Mucosa of rectum (tissue), 2 donors: ENCODE measurements around the gene ZMAT5.
A peak's percentile ranks its signal among the peaks of the same experiment; 100 is the strongest.

Experiments
- H3K27ac ChIP-seq, 2 donors: one replicate each; pipeline ENCODE4 v1.7.0; 2013; ENCODE audit warnings: inconsistent platforms in 2 of 2, low read depth in 2 of 2, low read length in 2 of 2
- H3K27me3 ChIP-seq, 2 donors: one replicate each; pipeline ENCODE4 v1.7.0; 2013; ENCODE audit warnings: low read length in 2 of 2; ENCODE audit not compliant: control insufficient read depth in 2 of 2, insufficient read depth in 2 of 2
- H3K36me3 ChIP-seq, 2 donors: one replicate each; pipeline ENCODE4 v1.7.0; 2013; ENCODE audit warnings: low read length in 2 of 2; ENCODE audit not compliant: control insufficient read depth in 2 of 2, insufficient read depth in 2 of 2
- H3K4me1 ChIP-seq, 2 donors: one replicate each; pipeline ENCODE4 v1.7.0; 2013; ENCODE audit warnings: low read length in 2 of 2, mild to moderate bottlenecking in 1 of 2; ENCODE audit not compliant: control insufficient read depth in 2 of 2, insufficient read depth in 2 of 2
- H3K4me3 ChIP-seq, 2 donors: one replicate each; pipeline ENCODE4 v1.7.0; 2013; ENCODE audit warnings: low read length in 2 of 2
- H3K9ac ChIP-seq, 2 donors: one replicate each; pipeline ENCODE4 v1.7.0; 2013; ENCODE audit warnings: low read length in 2 of 2, low read depth in 1 of 2, mild to moderate bottlenecking in 1 of 2
- H3K9me3 ChIP-seq, 2 donors: one replicate each; pipeline ENCODE4 v1.7.0; 2013; ENCODE audit warnings: low read length in 2 of 2; ENCODE audit not compliant: control insufficient read depth in 2 of 2
- donor health status: healthy.
- donor health status: Normal muscosa, but diverticular disease.

Gene ZMAT5

GRCh38 chr22:29713156-29713727, 53.6 kb downstream of the ZMAT5 start:
- Histone ChIP-seq H3K9ac (no peak overlapping the region), H3K27me3 (peaks cover 7 to 21% of the 10 kb centered on the region in 2 donors), H3K36me3 (no peaks in the 10 kb centered on the region), H3K27ac (no peak overlapping the region), H3K9me3 (no peaks in the 10 kb centered on the region), H3K4me3 (no peak overlapping the region), H3K4me1 (no peaks in the 10 kb centered on the region)

- Histone ChIP-seq H3K36me3 (no peaks in the 10 kb centered on the region), H3K27me3 (peaks cover 4 to 17% of the 10 kb centered on the region in 2 donors), H3K9me3 (no peaks in the 10 kb centered on the region), H3K27ac (no peak overlapping the region), H3K4me1 (no peaks in the 10 kb centered on the region), H3K4me3 (no peak overlapping the region), H3K9ac (no peak overlapping the region)
Measured at GRCh38 chr22:29712119-29712518, 54.7 kb downstream of the ZMAT5 start.

- Histone ChIP-seq H3K9me3 (no peaks in the 10 kb centered on the region), H3K9ac (no peak overlapping the region), H3K4me1 (no peaks in the 10 kb centered on the region), H3K4me3 (no peak overlapping the region), H3K27me3 (peaks cover 4 to 11% of the 10 kb centered on the region in 2 donors), H3K27ac (no peak overlapping the region), H3K36me3 (no peaks in the 10 kb centered on the region)
Measured at GRCh38 chr22:29710922-29711593, 55.7 kb downstream of the ZMAT5 start.

GRCh38 chr22:29710193-29710592, 56.6 kb downstream of the ZMAT5 start:
- H3K4me1 ChIP-seq = no peaks in the 10 kb centered on the region
- H3K9me3 ChIP-seq = no peaks in the 10 kb centered on the region
- H3K4me3 ChIP-seq = no peak overlapping the region
- H3K27me3 ChIP-seq = peaks cover 4 to 10% of the 10 kb centered on the region in 2 donors
- no peak overlapping the region for H3K27ac ChIP-seq
- no peaks in the 10 kb centered on the region for H3K36me3 ChIP-seq
- H3K9ac ChIP-seq = no peak overlapping the region

- no peak overlapping the region for H3K27ac ChIP-seq
- peaks cover 1 to 3% of the 10 kb centered on the region in 2 donors for H3K27me3 ChIP-seq
- H3K4me3 ChIP-seq = no peak overlapping the region
- no peaks in the 10 kb centered on the region for H3K36me3 ChIP-seq
- no peak overlapping the region for H3K9ac ChIP-seq
- peaks cover 9 to 13% of the 10 kb centered on the region in 2 donors for H3K4me1 ChIP-seq
- H3K9me3 ChIP-seq = no peaks in the 10 kb centered on the region
Measured at GRCh38 chr22:29707471-29707870, 59.3 kb downstream of the ZMAT5 start.

- no peaks in the 10 kb centered on the region for H3K27me3 ChIP-seq
- no peak overlapping the region for H3K9ac ChIP-seq
- no peak overlapping the region for H3K4me3 ChIP-seq
- no peaks in the 10 kb centered on the region for H3K36me3 ChIP-seq
- H3K9me3 ChIP-seq = no peaks in the 10 kb centered on the region
- H3K27ac ChIP-seq = no peak overlapping the region
- peaks cover 13 to 16% of the 10 kb centered on the region in 2 donors for H3K4me1 ChIP-seq
Measured at GRCh38 chr22:29707010-29707409, 59.8 kb downstream of the ZMAT5 start.

- no peaks in the 10 kb centered on the region for H3K36me3 ChIP-seq
- H3K9me3 ChIP-seq = no peaks in the 10 kb centered on the region
- no peak overlapping the region for H3K9ac ChIP-seq
- no peak overlapping the region for H3K4me3 ChIP-seq
- H3K27ac ChIP-seq = no peak overlapping the region
- no peaks in the 10 kb centered on the region for H3K27me3 ChIP-seq
- peaks cover 16 to 19% of the 10 kb centered on the region in 2 donors for H3K4me1 ChIP-seq
Measured at GRCh38 chr22:29706486-29706885, 60.3 kb downstream of the ZMAT5 start.

GRCh38 chr22:29705651-29706050, 61.2 kb downstream of the ZMAT5 start:
- no peak overlapping the region for H3K27ac ChIP-seq
- H3K36me3 ChIP-seq = no peaks in the 10 kb centered on the region

GRCh38 chr22:29704528-29705285, 62.1 kb downstream of the ZMAT5 start:
- H3K9ac ChIP-seq = no peak overlapping the region
- no peak overlapping the region for H3K4me3 ChIP-seq
- H3K9me3 ChIP-seq = no peaks in the 10 kb centered on the region
- peak overlapping the region in 1 of 2 donors; percentile 6 for H3K27ac ChIP-seq
- no peaks in the 10 kb centered on the region for H3K36me3 ChIP-seq
- H3K27me3 ChIP-seq = peaks cover 0 to 4% of the 10 kb centered on the region in 2 donors
- peaks cover 16 to 26% of the 10 kb centered on the region in 2 donors for H3K4me1 ChIP-seq

More at GRCh38 chr22:29705651-29706050, 61.2 kb downstream of the ZMAT5 start:
- no peak overlapping the region for H3K4me3 ChIP-seq
- H3K4me1 ChIP-seq = peaks cover 16 to 26% of the 10 kb centered on the region in 2 donors
- H3K27me3 ChIP-seq = peaks cover 0 to 4% of the 10 kb centered on the region in 2 donors
- no peak overlapping the region for H3K9ac ChIP-seq
- no peaks in the 10 kb centered on the region for H3K9me3 ChIP-seq

GRCh38 chr22:29703569-29704195, 63.1 kb downstream of the ZMAT5 start:
- Histone ChIP-seq H3K27me3 (peaks cover 0 to 4% of the 10 kb centered on the region in 2 donors), H3K9me3 (no peaks in the 10 kb centered on the region), H3K9ac (no peak overlapping the region), H3K36me3 (no peaks in the 10 kb centered on the region), H3K27ac (peak overlapping the region in 1 of 2 donors; percentile 32), H3K4me3 (no peak overlapping the region), H3K4me1 (peaks cover 16 to 26% of the 10 kb centered on the region in 2 donors)
